Measurements from ENCODE around the gene LAIR2.
"Not testable (repeated sequence)": the region's sequence is repeated elsewhere in the genome, so short reads cannot be mapped to it uniquely, and the experiment has no call there.

The LAIR2 gene

GRCh38 chr19:54464044-54464629, 38.5 kb upstream of the LAIR2 start:
- DNase-seq (ENCODE audit: extremely low read depth in 1 of 2, low read depth in 1 of 2), result peak; percentile 66 to 92

GRCh38 chr19:54464630-54465425, 37.8 kb upstream of the LAIR2 start:
- DNase-seq (ENCODE audit: extremely low read depth in 1 of 2, low read depth in 1 of 2), result peak; percentile 73 to 87

GRCh38 chr19:54465426-54466109, 37.1 kb upstream of the LAIR2 start:
- no peak for DNase-seq (ENCODE audit: extremely low read depth in 1 of 2, low read depth in 1 of 2)

- not testable (repeated sequence) for DNase-seq (ENCODE audit: extremely low read depth in 1 of 2, low read depth in 1 of 2)
Observed at GRCh38 chr19:54466110-54466480, 36.5 kb upstream of the LAIR2 start.

- DNase-seq (ENCODE audit: extremely low read depth in 1 of 2, low read depth in 1 of 2), result no peak
Observed at GRCh38 chr19:54469496-54469934, 33.1 kb upstream of the LAIR2 start.

- DNase-seq (ENCODE audit: extremely low read depth in 1 of 2, low read depth in 1 of 2), result no peak
Observed at GRCh38 chr19:54470276-54470887, 32.2 kb upstream of the LAIR2 start.

GRCh38 chr19:54470991-54471782, 31.4 kb upstream of the LAIR2 start:
- DNase-seq (ENCODE audit: extremely low read depth in 1 of 2, low read depth in 1 of 2), result no peak

GRCh38 chr19:54473071-54473891, 29.4 kb upstream of the LAIR2 start, which contains the start of gene CDC42EP5:
CDC42EP5 (minus strand) TSS chr19:54473296; CDS start chr19:54465547, 7,749 bp downstream.
- DNase-seq (ENCODE audit: extremely low read depth in 1 of 2, low read depth in 1 of 2), result no peak

- DNase-seq (ENCODE audit: extremely low read depth in 1 of 2, low read depth in 1 of 2), result no peak
Observed at GRCh38 chr19:54473892-54474372, 28.7 kb upstream of the LAIR2 start.

- no peak for DNase-seq (ENCODE audit: extremely low read depth in 1 of 2, low read depth in 1 of 2)
Observed at GRCh38 chr19:54475706-54476105, 26.9 kb upstream of the LAIR2 start.

GRCh38 chr19:54477650-54478049, 25.0 kb upstream of the LAIR2 start:
- no peak for DNase-seq (ENCODE audit: extremely low read depth in 1 of 2, low read depth in 1 of 2)

- no peak for DNase-seq (ENCODE audit: extremely low read depth in 1 of 2, low read depth in 1 of 2)
Observed at GRCh38 chr19:54478677-54479266, 23.9 kb upstream of the LAIR2 start.

GRCh38 chr19:54480051-54480450, 22.6 kb upstream of the LAIR2 start:
- DNase-seq (ENCODE audit: extremely low read depth in 1 of 2, low read depth in 1 of 2), result no peak

- no peak for DNase-seq (ENCODE audit: extremely low read depth in 1 of 2, low read depth in 1 of 2)
Observed at GRCh38 chr19:54481326-54481930, 21.2 kb upstream of the LAIR2 start.

GRCh38 chr19:54482889-54483288, 19.7 kb upstream of the LAIR2 start:
- no peak for DNase-seq (ENCODE audit: extremely low read depth in 1 of 2, low read depth in 1 of 2)

- DNase-seq (ENCODE audit: extremely low read depth in 1 of 2, low read depth in 1 of 2), result no peak
Observed at GRCh38 chr19:54484451-54484850, 18.2 kb upstream of the LAIR2 start.

- no peak for DNase-seq (ENCODE audit: extremely low read depth in 1 of 2, low read depth in 1 of 2)
Observed at GRCh38 chr19:54485851-54486250, 16.8 kb upstream of the LAIR2 start.

- DNase-seq (ENCODE audit: extremely low read depth in 1 of 2, low read depth in 1 of 2), result no peak
Observed at GRCh38 chr19:54489341-54489740, 13.3 kb upstream of the LAIR2 start.

GRCh38 chr19:54489766-54490165, 12.9 kb upstream of the LAIR2 start:
- no peak for DNase-seq (ENCODE audit: extremely low read depth in 1 of 2, low read depth in 1 of 2)
